Stomach (tissue), 4 donors: ENCODE measurements around the gene ANGPTL5.

Experiments
- POLR2A ChIP-seq, 4 donors: fragments of 450-650 bp; IDR thresholded peaks; one replicate each; pipeline ENCODE4 v1.6.1; 2016; ENCODE audit warnings: antibody characterized with exemption in 4 of 4, control low read depth in 2 of 4, mild to moderate bottlenecking in 1 of 4, moderate library complexity in 1 of 4
- POLR2AphosphoS5 ChIP-seq, 3 donors: sonication (generic); formaldehyde crosslinking; IDR thresholded peaks; one replicate each; pipeline ENCODE4 v1.6.1; 2016; ENCODE audit warnings: antibody characterized with exemption in 3 of 3
- TF ChIP-seq, protein P1 (sequence below), 7 experiments: fragments of 450-650 bp in 4 of 7; fragments of 200-600 bp in 3 of 7; sonication (generic) in 3 of 7; IDR thresholded peaks; one replicate each; pipeline ENCODE4 v1.5.1; 2016 to 2019; ENCODE audit warnings: antibody characterized with exemption in 7 of 7, control low read depth in 2 of 7, mild to moderate bottlenecking in 1 of 7

DNA sequence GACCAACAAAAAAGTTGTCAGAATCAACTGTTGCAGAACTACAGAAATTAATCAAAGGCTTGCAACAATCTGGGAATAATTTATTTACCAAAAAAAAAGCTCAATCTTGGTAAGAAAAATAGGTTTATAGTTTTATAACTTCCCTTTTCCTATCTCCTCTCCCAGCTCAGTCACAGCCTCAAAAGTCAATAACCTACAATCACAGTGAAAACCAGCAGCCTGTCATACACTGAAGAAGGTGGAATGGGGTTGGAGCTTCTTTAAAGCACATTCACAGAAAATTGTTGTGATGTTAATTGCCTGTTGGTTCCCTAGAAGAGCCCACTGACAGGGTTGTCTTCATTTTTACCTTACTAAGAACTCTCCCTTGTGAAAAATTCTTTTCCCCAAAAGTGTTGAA is 52.2 kb downstream of the ANGPTL5 start:
- TF ChIP-seq, protein P1, sequence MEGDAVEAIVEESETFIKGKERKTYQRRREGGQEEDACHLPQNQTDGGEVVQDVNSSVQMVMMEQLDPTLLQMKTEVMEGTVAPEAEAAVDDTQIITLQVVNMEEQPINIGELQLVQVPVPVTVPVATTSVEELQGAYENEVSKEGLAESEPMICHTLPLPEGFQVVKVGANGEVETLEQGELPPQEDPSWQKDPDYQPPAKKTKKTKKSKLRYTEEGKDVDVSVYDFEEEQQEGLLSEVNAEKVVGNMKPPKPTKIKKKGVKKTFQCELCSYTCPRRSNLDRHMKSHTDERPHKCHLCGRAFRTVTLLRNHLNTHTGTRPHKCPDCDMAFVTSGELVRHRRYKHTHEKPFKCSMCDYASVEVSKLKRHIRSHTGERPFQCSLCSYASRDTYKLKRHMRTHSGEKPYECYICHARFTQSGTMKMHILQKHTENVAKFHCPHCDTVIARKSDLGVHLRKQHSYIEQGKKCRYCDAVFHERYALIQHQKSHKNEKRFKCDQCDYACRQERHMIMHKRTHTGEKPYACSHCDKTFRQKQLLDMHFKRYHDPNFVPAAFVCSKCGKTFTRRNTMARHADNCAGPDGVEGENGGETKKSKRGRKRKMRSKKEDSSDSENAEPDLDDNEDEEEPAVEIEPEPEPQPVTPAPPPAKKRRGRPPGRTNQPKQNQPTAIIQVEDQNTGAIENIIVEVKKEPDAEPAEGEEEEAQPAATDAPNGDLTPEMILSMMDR (IDR thresholded peaks at IDR 0.05): no peak
- TF ChIP-seq POLR2A (IDR thresholded peaks at IDR 0.05) (no peak), POLR2AphosphoS5 (IDR thresholded peaks at IDR 0.05) (no peak)
